ENCODE data around the gene RNF113B. TPM values are rescaled to one million over a fixed set of nuclear protein-coding genes. Genes with fewer than 3 reads are reported as not detected.
A peak's percentile ranks its signal among the peaks of the same experiment; 100 is the strongest.

The RNF113B gene
- total RNA-seq, 4 donors from 2014 or later, result not detected

GRCh38 chr13:98150832-98151479 is 26.1 kb downstream of the RNF113B start:
- DNase-seq, result no peak
- no peaks in the 10 kb centered on the region for H3K27me3 ChIP-seq
- no peak overlapping the region for H3K27ac ChIP-seq
- H3K4me3 ChIP-seq, result no peak overlapping the region
- no peaks in the 10 kb centered on the region for H3K36me3 ChIP-seq
- H3K9me3 ChIP-seq, result no peaks in the 10 kb centered on the region
- TF ChIP-seq CTCF (IDR thresholded peaks at IDR 0.05) (no peak), POLR2A (IDR thresholded peaks at IDR 0.05) (no peak)
- H3K4me1 ChIP-seq, result no peaks in the 10 kb centered on the region

- Histone ChIP-seq H3K27me3 (no peaks in the 10 kb centered on the region), H3K27ac (no peak overlapping the region), H3K36me3 (no peaks in the 10 kb centered on the region), H3K4me3 (no peak overlapping the region), H3K4me1 (peaks cover 0 to 6% (median 0%) of the 10 kb centered on the region in 4 donors), H3K9me3 (no peaks in the 10 kb centered on the region)
- TF ChIP-seq CTCF (IDR thresholded peaks at IDR 0.05) (no peak), POLR2A (IDR thresholded peaks at IDR 0.05) (no peak)
- DNase-seq, result no peak
Measured at GRCh38 chr13:98147521-98147920, 29.5 kb downstream of the RNF113B start.

- no peaks in the 10 kb centered on the region for H3K9me3 ChIP-seq
- H3K4me1 ChIP-seq, result peaks cover 0 to 9% (median 0%) of the 10 kb centered on the region in 4 donors
- peak overlapping the region in 3 of 4 donors; percentile 25 to 78 (median 25) for H3K27ac ChIP-seq
- H3K36me3 ChIP-seq, result no peaks in the 10 kb centered on the region
- H3K27me3 ChIP-seq, result no peaks in the 10 kb centered on the region
- TF ChIP-seq CTCF (IDR thresholded peaks at IDR 0.05) (no peak), POLR2A (IDR thresholded peaks at IDR 0.05) (no peak)
- H3K4me3 ChIP-seq, result peak overlapping the region in 1 of 4 donors; percentile 69
- no peak for DNase-seq
Measured at GRCh38 chr13:98144801-98145350, 32.2 kb downstream of the RNF113B start.

- no peaks in the 10 kb centered on the region for H3K27me3 ChIP-seq
- H3K27ac ChIP-seq, result peak overlapping the region in 3 of 4 donors; percentile 25 to 78 (median 38)
- TF ChIP-seq POLR2A (IDR thresholded peaks at IDR 0.05) (no peak), CTCF (IDR thresholded peaks at IDR 0.05) (no peak)
- DNase-seq, result no peak
- H3K9me3 ChIP-seq, result no peaks in the 10 kb centered on the region
- H3K4me1 ChIP-seq, result peaks cover 0 to 9% (median 0%) of the 10 kb centered on the region in 4 donors
- peak overlapping the region; percentile 41 to 73 (median 60) for H3K4me3 ChIP-seq
- H3K36me3 ChIP-seq, result no peaks in the 10 kb centered on the region
Measured at GRCh38 chr13:98144027-98144741, 32.9 kb downstream of the RNF113B start.

GRCh38 chr13:98143601-98144026 is 33.5 kb downstream of the RNF113B start:
- no peak for TF ChIP-seq CTCF (IDR thresholded peaks at IDR 0.05)
- DNase-seq, result peak in 1 of 3 donors; percentile 50
- peak overlapping the region; percentile 36 to 78 (median 54) for H3K27ac ChIP-seq

More at GRCh38 chr13:98143601-98144026, 33.5 kb downstream of the RNF113B start:
- Histone ChIP-seq H3K27me3 (no peaks in the 10 kb centered on the region), H3K4me3 (peak overlapping the region; percentile 41 to 73 (median 60)), H3K4me1 (peaks cover 0 to 9% (median 0%) of the 10 kb centered on the region in 4 donors), H3K9me3 (no peaks in the 10 kb centered on the region), H3K36me3 (no peaks in the 10 kb centered on the region)

Data from Peyer's patch (tissue), 4 donors.